Psoas muscle (tissue), 8 donors: ENCODE measurements around the gene USP6. TPM values are rescaled to one million over a fixed set of nuclear protein-coding genes. Genes with fewer than 3 reads are reported as not detected.
A peak's percentile ranks its signal among the peaks of the same experiment; 100 is the strongest.
"Not testable (repeated sequence)": the region's sequence is repeated elsewhere in the genome, so short reads cannot be mapped to it uniquely, and the experiment has no call there.

Experiments used
- ATAC-seq, 4 donors: fragments of 200-7000 bp; cut with Tn5 transposase; one replicate each; pipeline ENCODE4 v1.9.1; 2020; ENCODE audit warnings: moderate library complexity in 3 of 4, mild to moderate bottlenecking in 2 of 4
- DNase-seq, 2 donors: peaks; one replicate each; pipeline ENCODE4 v3.0.0-alpha.2; 2020
- H3K27ac ChIP-seq: fragments of 200-600 bp; one replicate; pipeline ENCODE4 v1.8.0; 2022
- H3K27me3 ChIP-seq, 3 donors: fragments of 200-600 bp in 1 of 3; one replicate each; pipeline versions ENCODE4 v1.6.1 to v1.8.0; 2013 to 2022; ENCODE audit warnings: low read length in 2 of 3, mild to moderate bottlenecking in 2 of 3, moderate library complexity in 1 of 3; ENCODE audit not compliant: insufficient read depth in 3 of 3
- H3K36me3 ChIP-seq, 2 donors: fragments of 200-600 bp in 1 of 2; one replicate each; pipeline versions ENCODE4 v1.6.1 to v1.8.0; 2013 to 2022; ENCODE audit warnings: low read depth in 1 of 2, mild to moderate bottlenecking in 1 of 2, moderate library complexity in 1 of 2; ENCODE audit not compliant: insufficient read depth in 1 of 2
- H3K4me1 ChIP-seq: fragments of 200-600 bp; one replicate; pipeline ENCODE4 v1.8.0; 2022
- H3K4me3 ChIP-seq: fragments of 200-600 bp; one replicate; pipeline ENCODE4 v1.8.0; 2022; ENCODE audit warnings: mild to moderate bottlenecking
- H3K9me3 ChIP-seq: fragments of 200-600 bp; one replicate; pipeline ENCODE4 v1.8.0; 2022
- WGBS, 3 donors: extraction: QIAGEN DNeasy Blood & Tissue Kit; methylation state at CpG; one replicate each; pipeline versions ENCODE4 v1.1.6 to v1.1.7; 2013; 5-methylcytosine and 5-hydroxymethylcytosine counted together
- intact Hi-C, 2 donors: fragments of 100-400 bp; cut with DNase I; formaldehyde crosslinking; loops; one replicate each; pipeline versions ENCODE4 v1.11.0 to v1.14.2; 2022
- polyA plus RNA-seq, 3 donors: library from polyadenylated mRNA; stranded (reverse); fragments of 200-250 nt; gene quantifications; one replicate each; pipeline ENCODE4 v1.2.3, GENCODE V29; 2013
- total RNA-seq, 4 donors: library from RNA; stranded (reverse); fragmentation: NEBNext Ultra II Directional in 2 of 4; extraction: Animal tissue kit (Norgen Biotek cat#: 25700) in 2 of 4; gene quantifications; one replicate each; pipeline versions ENCODE4 v1.2.1 to v1.2.4, GENCODE V29; 2021 to 2023
- TF ChIP-seq, protein P1 (sequence below): fragments of 200-600 bp; IDR thresholded peaks from one replicate; pipeline ENCODE4 v1.8.0; 2022; ENCODE audit warnings: antibody characterized with exemption
- donor health status: healthy with polysubstance abuse.
- donor health status: DM: no; HTN: no; CAD: no; lungs with moderate emphysema.
- donor health status: Bipolar disorder and iron deficiency.
- donor health status: healthy.
- donor health status: DM: yes; HTN: yes; CAD: no.
- donor health status: DM: no; HTN: no; CAD: no.
- donor health status: DM: no; HTN: no; CAD: no.
- donor health status: DM: yes; HTN: yes; CAD: no.

The USP6 gene
- total and polyA plus RNA-seq, 7 donors = 0.05 to 3.2 (median 0.40) TPM

DNA sequence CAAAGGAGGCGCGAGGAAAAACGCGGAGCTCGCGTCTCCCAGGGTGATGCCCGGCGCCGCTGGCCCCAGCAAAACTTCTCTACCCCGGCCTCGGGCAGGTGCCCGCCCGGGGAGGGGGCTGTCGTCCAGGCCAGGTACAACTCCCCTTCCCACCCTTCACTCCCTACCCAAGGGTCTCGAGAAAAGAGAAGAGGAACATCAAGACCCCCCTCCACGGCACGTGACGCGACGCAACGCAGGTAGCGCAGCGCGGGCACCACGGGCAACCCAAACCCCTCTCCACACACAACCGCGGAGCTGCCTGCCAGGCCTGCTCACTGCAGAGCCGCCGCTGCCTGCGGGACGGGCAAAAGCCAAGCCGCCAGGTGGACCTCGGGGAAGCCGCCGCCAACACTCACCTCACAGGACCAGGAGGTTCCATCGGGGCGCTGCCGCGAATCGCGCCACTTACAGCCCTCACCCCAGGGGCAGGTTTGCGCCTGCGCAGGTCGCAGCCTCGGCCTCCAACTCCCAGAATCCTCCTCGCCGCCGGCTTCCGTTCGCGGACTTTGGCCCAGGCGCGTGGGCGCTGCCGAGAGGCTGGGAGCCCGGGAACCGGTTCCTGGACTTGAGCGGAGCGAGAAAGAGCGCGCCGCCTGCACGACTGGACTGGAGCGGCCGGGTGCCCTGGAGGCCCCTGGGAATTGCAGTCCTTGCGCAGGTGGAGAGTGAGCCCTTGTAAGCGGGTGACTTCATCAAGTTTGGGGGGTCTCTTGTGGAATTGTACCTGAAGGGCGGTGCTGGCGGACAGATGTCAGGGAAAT, 4.2 kb upstream of the USP6 start, which contains the start of gene ZNF232:
ZNF232 (minus strand) TSS at position 477 of the 803 bp plus-strand sequence; CDS start at position 421, 56 bp downstream.
- WGBS, 3 donors = 0% methylated on average over 63 to 69 of the region's 69 CpGs
- TF ChIP-seq, protein P1, sequence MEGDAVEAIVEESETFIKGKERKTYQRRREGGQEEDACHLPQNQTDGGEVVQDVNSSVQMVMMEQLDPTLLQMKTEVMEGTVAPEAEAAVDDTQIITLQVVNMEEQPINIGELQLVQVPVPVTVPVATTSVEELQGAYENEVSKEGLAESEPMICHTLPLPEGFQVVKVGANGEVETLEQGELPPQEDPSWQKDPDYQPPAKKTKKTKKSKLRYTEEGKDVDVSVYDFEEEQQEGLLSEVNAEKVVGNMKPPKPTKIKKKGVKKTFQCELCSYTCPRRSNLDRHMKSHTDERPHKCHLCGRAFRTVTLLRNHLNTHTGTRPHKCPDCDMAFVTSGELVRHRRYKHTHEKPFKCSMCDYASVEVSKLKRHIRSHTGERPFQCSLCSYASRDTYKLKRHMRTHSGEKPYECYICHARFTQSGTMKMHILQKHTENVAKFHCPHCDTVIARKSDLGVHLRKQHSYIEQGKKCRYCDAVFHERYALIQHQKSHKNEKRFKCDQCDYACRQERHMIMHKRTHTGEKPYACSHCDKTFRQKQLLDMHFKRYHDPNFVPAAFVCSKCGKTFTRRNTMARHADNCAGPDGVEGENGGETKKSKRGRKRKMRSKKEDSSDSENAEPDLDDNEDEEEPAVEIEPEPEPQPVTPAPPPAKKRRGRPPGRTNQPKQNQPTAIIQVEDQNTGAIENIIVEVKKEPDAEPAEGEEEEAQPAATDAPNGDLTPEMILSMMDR = no peak
- ATAC-seq = peak; percentile 95 to 96 (median 96)

DNA sequence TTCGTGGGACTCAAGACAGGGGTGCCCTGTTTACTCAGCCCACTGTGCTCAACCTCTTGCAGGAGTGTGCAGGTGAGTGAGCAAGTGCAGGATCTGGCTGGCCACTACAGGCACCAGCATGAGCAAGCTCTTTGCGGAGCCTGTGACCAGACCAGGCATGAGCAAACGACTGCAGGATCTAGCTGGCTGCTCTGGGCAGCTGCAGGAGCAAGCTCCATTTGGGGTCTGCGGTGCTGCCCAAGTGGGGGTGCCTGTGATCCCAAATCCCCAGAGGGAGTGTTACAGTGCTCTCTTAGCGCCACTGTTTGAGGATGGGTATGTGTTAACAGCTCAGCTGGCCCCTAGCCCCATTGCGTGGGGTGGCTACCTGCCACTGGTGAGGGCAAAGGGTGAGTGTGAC, 2.4 kb downstream of the USP6 start:
- no peak for DNase-seq

More for the DNA sequence above, 4.2 kb upstream of the USP6 start, which contains the start of gene ZNF232:
- intact Hi-C loops = loop anchor here in 1 of 2 donors (5.0 kb wide), 1 partner anchor 34 kb away; the partner anchor contains the start of gene ZFP3
- peaks cover 0 to 43% of the 10 kb centered on the region in 2 donors for H3K36me3 ChIP-seq
- H3K4me1 ChIP-seq = peaks cover 7% of the 10 kb centered on the region
- H3K9me3 ChIP-seq = no peaks in the 10 kb centered on the region
- H3K27ac ChIP-seq = peak within 1 kb of the TSS; percentile 93
- peak; percentile 95 to 98 for DNase-seq
- H3K4me3 ChIP-seq = peak within 1 kb of the TSS; percentile 91
- H3K27me3 ChIP-seq = peaks cover 3 to 23% (median 11%) of the 10 kb centered on the region in 3 donors

DNA sequence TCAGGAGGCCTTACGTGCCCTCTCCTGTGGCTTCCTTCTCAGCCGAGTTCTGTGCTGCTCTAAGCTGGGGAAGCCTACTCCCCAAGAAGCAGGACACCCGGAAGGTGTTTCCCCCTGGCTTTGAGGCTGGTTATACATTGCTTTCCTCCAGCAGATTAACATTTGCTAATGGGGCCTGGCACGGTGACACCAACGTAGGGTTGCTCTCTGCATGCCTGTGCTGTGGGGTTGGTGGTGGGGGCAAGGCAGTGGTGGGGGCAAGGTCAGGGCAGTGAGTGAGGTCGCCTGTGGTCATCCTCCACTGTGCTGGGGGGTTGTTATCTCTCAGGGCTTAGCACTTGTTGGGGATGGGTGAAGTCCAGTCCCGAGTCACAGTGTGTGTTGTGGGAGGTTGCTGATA, 4.2 kb downstream of the USP6 start:
- Histone ChIP-seq H3K27ac (peak overlapping the region; percentile 95), H3K27me3 (peaks cover 0 to 18% (median 9%) of the 10 kb centered on the region in 3 donors), H3K4me1 (peaks cover 15% of the 10 kb centered on the region), H3K36me3 (no peaks in the 10 kb centered on the region), H3K4me3 (no peak overlapping the region), H3K9me3 (no peaks in the 10 kb centered on the region)
- 66 to 79% (median 78%) methylated on average over 7 of the region's 7 CpGs for WGBS, 3 donors
- DNase-seq (no peak), ATAC-seq (no peak)
- intact Hi-C loops = no loop called here
- TF ChIP-seq, protein P1 = no peak

More for the DNA sequence above, 2.4 kb downstream of the USP6 start:
- intact Hi-C loops = no loop called here
- peaks cover 15% of the 10 kb centered on the region for H3K4me1 ChIP-seq
- 89 to 94% (median 90%) methylated on average over 6 of the region's 6 CpGs for WGBS, 3 donors
- no peaks in the 10 kb centered on the region for H3K9me3 ChIP-seq
- peaks cover 3 to 25% (median 11%) of the 10 kb centered on the region in 3 donors for H3K27me3 ChIP-seq
- H3K4me3 ChIP-seq = no peak overlapping the region
- TF ChIP-seq, protein P1 = no peak
- ATAC-seq = no peak
- H3K27ac ChIP-seq = no peak overlapping the region
- peaks cover 0 to 11% of the 10 kb centered on the region in 2 donors for H3K36me3 ChIP-seq

DNA sequence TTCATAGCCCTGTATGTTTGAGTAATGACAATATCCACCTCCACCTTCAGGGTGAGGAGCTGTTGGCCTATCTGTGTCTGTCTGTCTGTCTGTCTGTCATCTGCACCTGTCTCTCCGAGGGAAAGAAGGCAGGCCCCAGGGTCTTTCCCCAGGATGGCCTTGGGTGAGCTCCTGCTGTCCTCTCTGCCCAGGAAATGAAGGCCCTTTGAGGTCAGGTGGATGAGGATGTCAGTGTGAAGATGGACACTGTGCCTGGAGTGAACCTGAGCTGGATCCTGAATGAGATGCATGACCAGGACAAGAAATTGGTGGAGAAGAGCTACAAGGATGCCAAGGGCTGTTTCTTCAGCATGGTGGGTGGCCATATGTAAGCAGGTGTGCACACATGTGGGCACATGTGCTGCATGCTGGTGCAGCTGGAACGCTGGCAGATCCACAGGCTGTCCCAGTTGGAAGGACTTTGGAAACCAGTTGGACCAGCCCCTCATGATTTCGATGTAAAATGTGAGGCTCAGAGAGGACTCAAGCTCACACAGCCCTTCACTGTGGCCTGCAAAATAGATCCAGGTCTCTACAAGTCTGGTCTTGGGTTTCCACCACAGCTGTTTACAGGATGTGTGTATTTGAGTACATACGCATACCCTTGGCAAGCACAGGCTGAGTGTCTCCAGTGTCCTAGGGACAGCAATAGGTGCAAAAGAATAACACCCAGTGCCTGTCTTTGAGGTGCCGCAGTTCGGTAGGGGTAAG, 4.8 kb downstream of the USP6 start:
- DNase-seq = peak; percentile 29 to 71

More for the DNA sequence above, 4.8 kb downstream of the USP6 start:
- H3K36me3 ChIP-seq, intact Hi-C loops, H3K9me3 ChIP-seq: not testable (repeated sequence)
- Histone ChIP-seq H3K27ac (peak overlapping the region; percentile 95), H3K27me3 (peaks cover 0 to 12% (median 7%) of the 10 kb centered on the region in 3 donors), H3K4me3 (peak overlapping the region; percentile 72), H3K4me1 (peaks cover 15% of the 10 kb centered on the region)
- peak; percentile 38 to 55 (median 48) for ATAC-seq
- 31 to 39% (median 31%) methylated on average over 5 to 6 of the region's 6 CpGs for WGBS, 3 donors
